ENCODE data around the gene CHRM2. TPM values are rescaled to one million over a fixed set of nuclear protein-coding genes. Genes with fewer than 3 reads are reported as not detected.

CHRM2 gene
- 10.7 and 11.4 TPM in 2 replicates for total RNA-seq

DNA sequence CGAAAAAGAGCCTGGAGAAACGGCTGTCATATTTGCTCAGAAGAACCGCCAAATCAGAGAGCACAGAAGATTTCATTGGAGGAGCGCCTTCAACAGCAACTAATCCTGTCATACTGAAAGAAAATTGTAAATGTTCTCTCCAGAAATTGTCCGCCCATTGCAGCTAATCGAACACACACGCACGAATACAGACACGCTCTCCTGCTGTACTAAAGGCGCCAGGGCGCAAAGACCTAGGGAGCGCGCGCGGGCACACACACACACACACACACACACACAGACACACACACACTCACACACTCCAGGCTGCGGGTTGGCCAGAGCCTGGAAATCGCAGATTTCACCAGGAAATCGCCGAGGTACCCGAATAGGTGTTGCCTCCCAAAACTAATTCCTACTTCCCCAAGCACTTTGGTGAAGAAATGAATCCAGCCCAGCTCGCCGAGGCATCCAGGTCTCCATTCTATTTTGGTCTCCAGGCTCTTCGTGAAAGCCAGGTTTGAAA is at the start of gene CHRM2:
CHRM2 (plus strand) TSS at position 157 of the 505 bp plus-strand sequence. CDS start 146,214 bp downstream, outside the sequence.

